GM18909 (cell line): ENCODE results near the gene NCKAP5L.

Source experiments
- ATAC-seq: cut with Tn5 transposase; IDR thresholded peaks from one replicate; pipeline ENCODE4 v1.9.1; 2021; ENCODE audit warnings: mild to moderate bottlenecking; ENCODE audit not compliant: unreplicated experiment, poor library complexity

NCKAP5L gene

GRCh38 chr12:49748306-49748705 is 79.9 kb downstream of the NCKAP5L start:
- ATAC-seq = no peak

DNA sequence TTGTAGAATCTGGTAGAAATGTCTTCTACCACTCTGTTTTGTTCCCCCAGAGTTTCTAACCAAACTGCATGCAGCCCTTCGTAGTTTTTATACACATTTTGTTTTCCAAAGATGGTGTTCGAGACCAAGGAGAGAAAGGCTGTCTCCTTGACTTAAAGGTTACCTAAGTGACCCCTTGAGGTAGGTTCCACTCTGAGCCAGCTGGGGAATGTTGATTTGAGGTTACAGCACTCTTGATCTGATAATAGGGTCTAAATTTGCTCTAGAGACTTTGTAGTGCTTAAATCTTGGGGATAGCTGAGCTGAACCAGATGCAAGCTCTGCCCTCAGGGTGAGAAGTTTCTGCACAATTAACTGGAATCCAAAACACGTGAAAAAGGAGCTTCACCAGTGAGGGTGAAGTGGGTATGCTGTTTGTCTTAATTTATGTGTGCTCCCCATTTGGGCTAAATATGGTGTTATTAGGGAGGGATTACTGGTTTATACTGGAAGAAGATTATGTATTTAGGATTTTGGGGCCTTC is 83.8 kb downstream of the NCKAP5L start:
- no peak for ATAC-seq

DNA sequence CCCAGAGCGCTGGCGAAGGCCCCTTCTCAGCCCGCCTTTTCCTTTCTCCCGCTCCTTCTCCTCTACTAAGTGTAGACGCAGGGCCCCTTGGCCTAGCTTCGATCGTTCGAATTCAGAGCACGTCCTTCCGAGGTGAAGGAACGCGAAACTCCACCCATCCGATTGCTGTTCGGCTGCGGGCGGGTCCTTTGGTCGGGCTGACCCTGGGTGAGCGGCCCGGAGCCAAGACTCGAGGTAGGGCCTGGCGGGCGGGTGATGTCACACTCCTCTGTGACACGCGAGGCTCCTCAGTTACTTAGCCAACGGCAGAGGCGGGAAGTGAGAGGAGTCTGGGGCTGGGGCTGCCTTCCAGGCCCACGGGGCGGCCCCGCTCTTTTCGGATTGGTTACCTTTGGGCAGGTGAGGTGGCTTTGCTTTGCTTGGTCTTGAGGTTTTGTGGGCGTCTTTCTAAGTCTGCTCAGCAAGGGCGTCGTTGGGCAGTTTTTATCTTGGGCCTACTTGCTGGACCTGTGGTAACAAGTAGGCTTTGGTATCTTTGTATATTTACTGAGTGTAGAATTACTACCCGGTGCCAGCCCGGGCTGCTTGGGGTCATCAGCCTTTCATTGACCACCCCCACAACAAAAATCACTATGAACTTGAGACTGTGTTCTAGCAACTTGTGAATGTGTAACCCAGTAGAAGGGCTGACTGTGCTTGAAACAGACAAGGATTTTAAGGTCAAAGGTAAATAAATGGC is 86.2 kb downstream of the NCKAP5L start:
- ATAC-seq = peak; percentile 61
